ENCODE results near the gene IL6R.
A peak's percentile ranks its signal among the peaks of the same experiment; 100 is the strongest.
"Not testable (repeated sequence)": the region's sequence is repeated elsewhere in the genome, so short reads cannot be mapped to it uniquely, and the experiment has no call there.

Gene IL6R

GRCh38 chr1:154485106-154485505, 80.0 kb downstream of the IL6R start:
- no peak overlapping the region for H3K4me3 ChIP-seq (ENCODE audit: low read depth, low read length)
- no peak for TF ChIP-seq MAX (IDR thresholded peaks at IDR 0.05; ENCODE audit: low read depth, low read length)
- TF ChIP-seq POLR2A (IDR thresholded peaks at IDR 0.05; ENCODE audit: extremely low read depth, insufficient read length): no peak
- TF ChIP-seq CTCF (IDR thresholded peaks at IDR 0.05; ENCODE audit: low read depth, low read length): no peak
- TF ChIP-seq MYC (IDR thresholded peaks at IDR 0.05; ENCODE audit: low read depth, low read length): no peak
- DNase-seq (ENCODE audit: low read depth): peak; percentile 61

GRCh38 chr1:154485910-154486496, 80.9 kb downstream of the IL6R start:
- no peak overlapping the region for H3K4me3 ChIP-seq (ENCODE audit: low read depth, low read length)
- DNase-seq (ENCODE audit: low read depth): no peak
- TF ChIP-seq MAX (IDR thresholded peaks at IDR 0.05; ENCODE audit: low read depth, low read length) (no peak), MYC (IDR thresholded peaks at IDR 0.05; ENCODE audit: low read depth, low read length) (no peak), POLR2A (IDR thresholded peaks at IDR 0.05; ENCODE audit: extremely low read depth, insufficient read length) (no peak), CTCF (IDR thresholded peaks at IDR 0.05; ENCODE audit: low read depth, low read length) (no peak)

- DNase-seq (ENCODE audit: low read depth): peak; percentile 52
- H3K4me3 ChIP-seq (ENCODE audit: low read depth, low read length): not testable (repeated sequence)
These were observed 81.6 kb downstream of the IL6R start for GRCh38 chr1:154486756-154487155.

GRCh38 chr1:154488922-154489321, 83.8 kb downstream of the IL6R start:
- TF ChIP-seq MYC (IDR thresholded peaks at IDR 0.05; ENCODE audit: low read depth, low read length): no peak
- TF ChIP-seq CTCF (IDR thresholded peaks at IDR 0.05; ENCODE audit: low read depth, low read length): no peak
- TF ChIP-seq POLR2A (IDR thresholded peaks at IDR 0.05; ENCODE audit: extremely low read depth, insufficient read length): no peak
- TF ChIP-seq MAX (IDR thresholded peaks at IDR 0.05; ENCODE audit: low read depth, low read length): no peak
- DNase-seq (ENCODE audit: low read depth): no peak
- H3K4me3 ChIP-seq (ENCODE audit: low read depth, low read length): no peak overlapping the region

- no peak for DNase-seq (ENCODE audit: low read depth)
- TF ChIP-seq MAX (IDR thresholded peaks at IDR 0.05; ENCODE audit: low read depth, low read length) (no peak), CTCF (IDR thresholded peaks at IDR 0.05; ENCODE audit: low read depth, low read length) (no peak), POLR2A (IDR thresholded peaks at IDR 0.05; ENCODE audit: extremely low read depth, insufficient read length) (no peak), MYC (IDR thresholded peaks at IDR 0.05; ENCODE audit: low read depth, low read length) (no peak)
- no peak overlapping the region for H3K4me3 ChIP-seq (ENCODE audit: low read depth, low read length)
These were observed 84.6 kb downstream of the IL6R start for GRCh38 chr1:154489695-154490274.

- H3K4me3 ChIP-seq (ENCODE audit: low read depth, low read length): no peak overlapping the region
These were observed 85.2 kb downstream of the IL6R start for GRCh38 chr1:154490317-154490716.

More at GRCh38 chr1:154490317-154490716, 85.2 kb downstream of the IL6R start:
- no peak for DNase-seq (ENCODE audit: low read depth)
- TF ChIP-seq CTCF (IDR thresholded peaks at IDR 0.05; ENCODE audit: low read depth, low read length) (no peak), MAX (IDR thresholded peaks at IDR 0.05; ENCODE audit: low read depth, low read length) (no peak), MYC (IDR thresholded peaks at IDR 0.05; ENCODE audit: low read depth, low read length) (no peak), POLR2A (IDR thresholded peaks at IDR 0.05; ENCODE audit: extremely low read depth, insufficient read length) (no peak)

Measured in NB4 (cell line).